ENCODE measurements around the gene ADCY10.

ADCY10 gene

DNA sequence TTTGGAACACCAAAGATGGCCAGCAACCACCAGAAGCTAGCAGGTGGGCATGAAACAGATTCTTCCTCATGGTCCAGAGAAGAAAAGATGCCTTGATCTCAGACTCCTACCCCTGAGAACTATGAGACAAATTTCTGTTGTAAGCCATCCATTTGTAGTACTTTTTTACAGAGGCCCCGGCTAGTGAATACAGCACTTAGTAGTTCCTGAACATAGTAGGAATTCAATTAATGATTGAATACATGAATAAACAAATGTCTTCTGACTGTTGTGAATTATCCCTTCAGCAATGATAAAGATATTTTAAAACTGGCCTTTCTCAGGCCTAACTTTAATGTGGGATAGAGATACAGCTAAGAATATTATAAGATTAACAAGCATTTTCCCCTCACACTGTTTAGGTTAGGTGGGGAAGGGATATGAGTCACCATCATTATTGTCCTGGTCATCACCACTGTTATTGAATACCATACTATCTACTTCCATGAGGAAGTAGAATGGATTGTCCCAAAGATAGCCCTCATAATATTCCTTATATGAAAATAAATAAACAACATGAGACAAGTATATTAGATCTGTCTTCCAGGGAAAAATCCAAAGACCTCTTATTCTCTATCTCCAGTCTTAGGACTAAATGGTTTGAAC is 51.4 kb downstream of the ADCY10 start:
- no peaks in the 10 kb centered on the region for H4K20me1 ChIP-seq (ENCODE audit: insufficient read depth, low read length)
- no peak overlapping the region for H2AFZ ChIP-seq (ENCODE audit: low read length)
- H3K9me3 ChIP-seq (ENCODE audit: low read length): no peaks in the 10 kb centered on the region
- H3K9ac ChIP-seq (ENCODE audit: low read length): no peak overlapping the region
- H3K4me1 ChIP-seq (ENCODE audit: insufficient read depth, low read length, severe bottlenecking): no peaks in the 10 kb centered on the region
- no peaks in the 10 kb centered on the region for H3K27me3 ChIP-seq (ENCODE audit: insufficient read depth, low read length)
- H3F3A ChIP-seq (ENCODE audit: insufficient read depth, low read length): no peaks in the 10 kb centered on the region
- H3K9me2 ChIP-seq (ENCODE audit: low read depth, low read length): no peaks in the 10 kb centered on the region
- H3K4me2 ChIP-seq (ENCODE audit: low read length): no peak overlapping the region
- no peaks in the 10 kb centered on the region for H3K79me2 ChIP-seq (ENCODE audit: insufficient read depth, low read length)
- no peak overlapping the region for H3K27ac ChIP-seq (ENCODE audit: low read depth, low read length, poor library complexity, severe bottlenecking)
- no peak for TF ChIP-seq EZH2 (IDR thresholded peaks at IDR 0.05; ENCODE audit: borderline replicate concordance, low read length)
- TF ChIP-seq, protein P1, sequence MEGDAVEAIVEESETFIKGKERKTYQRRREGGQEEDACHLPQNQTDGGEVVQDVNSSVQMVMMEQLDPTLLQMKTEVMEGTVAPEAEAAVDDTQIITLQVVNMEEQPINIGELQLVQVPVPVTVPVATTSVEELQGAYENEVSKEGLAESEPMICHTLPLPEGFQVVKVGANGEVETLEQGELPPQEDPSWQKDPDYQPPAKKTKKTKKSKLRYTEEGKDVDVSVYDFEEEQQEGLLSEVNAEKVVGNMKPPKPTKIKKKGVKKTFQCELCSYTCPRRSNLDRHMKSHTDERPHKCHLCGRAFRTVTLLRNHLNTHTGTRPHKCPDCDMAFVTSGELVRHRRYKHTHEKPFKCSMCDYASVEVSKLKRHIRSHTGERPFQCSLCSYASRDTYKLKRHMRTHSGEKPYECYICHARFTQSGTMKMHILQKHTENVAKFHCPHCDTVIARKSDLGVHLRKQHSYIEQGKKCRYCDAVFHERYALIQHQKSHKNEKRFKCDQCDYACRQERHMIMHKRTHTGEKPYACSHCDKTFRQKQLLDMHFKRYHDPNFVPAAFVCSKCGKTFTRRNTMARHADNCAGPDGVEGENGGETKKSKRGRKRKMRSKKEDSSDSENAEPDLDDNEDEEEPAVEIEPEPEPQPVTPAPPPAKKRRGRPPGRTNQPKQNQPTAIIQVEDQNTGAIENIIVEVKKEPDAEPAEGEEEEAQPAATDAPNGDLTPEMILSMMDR (IDR thresholded peaks at IDR 0.05; ENCODE audit: low read length): no peak
- H3K36me3 ChIP-seq (ENCODE audit: insufficient read depth, low read length): no peaks in the 10 kb centered on the region
- H3K4me3 ChIP-seq (ENCODE audit: low read depth, low read length, poor library complexity, severe bottlenecking): no peak overlapping the region

DNA sequence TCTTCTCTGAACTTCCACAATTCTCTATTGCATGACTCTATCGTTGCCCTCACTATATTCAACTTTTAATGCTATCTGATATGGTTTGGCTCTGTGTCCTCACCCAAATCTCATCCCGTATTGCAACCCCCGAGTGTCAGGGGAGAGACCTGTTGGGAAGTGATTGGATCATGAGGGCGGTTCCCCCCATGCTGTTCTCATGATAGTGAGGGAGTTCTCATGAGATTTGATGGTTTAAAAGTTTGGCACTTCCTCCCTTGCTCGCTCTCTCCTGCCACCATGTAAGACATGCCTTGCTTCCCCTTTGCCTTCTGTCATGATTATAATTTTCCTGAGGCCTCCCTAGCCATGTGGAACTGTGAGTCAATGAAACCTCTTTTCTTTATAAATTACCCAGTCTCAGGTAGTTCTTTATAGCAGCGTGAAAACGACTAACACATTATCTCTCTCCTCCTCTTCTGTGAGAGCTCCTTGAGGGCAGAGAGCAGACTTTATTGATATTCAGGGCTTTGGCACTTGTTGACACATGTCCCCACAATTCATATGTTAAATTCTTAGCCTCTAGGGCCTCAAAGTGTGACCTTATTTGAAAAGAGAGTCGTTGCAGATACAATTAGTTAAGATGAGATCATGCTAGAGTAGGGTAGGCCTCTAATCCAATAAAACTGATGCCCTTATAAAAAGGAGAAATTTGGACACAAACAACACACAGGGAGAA is 52.1 kb downstream of the ADCY10 start:
- H3F3A ChIP-seq (ENCODE audit: insufficient read depth, low read length): no peaks in the 10 kb centered on the region
- no peaks in the 10 kb centered on the region for H3K9me3 ChIP-seq (ENCODE audit: low read length)
- no peaks in the 10 kb centered on the region for H3K27me3 ChIP-seq (ENCODE audit: insufficient read depth, low read length)
- no peaks in the 10 kb centered on the region for H3K36me3 ChIP-seq (ENCODE audit: insufficient read depth, low read length)
- H3K4me1 ChIP-seq (ENCODE audit: insufficient read depth, low read length, severe bottlenecking): no peaks in the 10 kb centered on the region
- no peaks in the 10 kb centered on the region for H4K20me1 ChIP-seq (ENCODE audit: insufficient read depth, low read length)
- H3K27ac ChIP-seq (ENCODE audit: low read depth, low read length, poor library complexity, severe bottlenecking): no peak overlapping the region
- no peak overlapping the region for H3K4me2 ChIP-seq (ENCODE audit: low read length)
- no peak overlapping the region for H3K4me3 ChIP-seq (ENCODE audit: low read depth, low read length, poor library complexity, severe bottlenecking)
- no peaks in the 10 kb centered on the region for H3K79me2 ChIP-seq (ENCODE audit: insufficient read depth, low read length)
- no peak for TF ChIP-seq EZH2 (IDR thresholded peaks at IDR 0.05; ENCODE audit: borderline replicate concordance, low read length)
- H3K9me2 ChIP-seq (ENCODE audit: low read depth, low read length): no peaks in the 10 kb centered on the region
- no peak overlapping the region for H3K9ac ChIP-seq (ENCODE audit: low read length)
- no peak overlapping the region for H2AFZ ChIP-seq (ENCODE audit: low read length)

DNA sequence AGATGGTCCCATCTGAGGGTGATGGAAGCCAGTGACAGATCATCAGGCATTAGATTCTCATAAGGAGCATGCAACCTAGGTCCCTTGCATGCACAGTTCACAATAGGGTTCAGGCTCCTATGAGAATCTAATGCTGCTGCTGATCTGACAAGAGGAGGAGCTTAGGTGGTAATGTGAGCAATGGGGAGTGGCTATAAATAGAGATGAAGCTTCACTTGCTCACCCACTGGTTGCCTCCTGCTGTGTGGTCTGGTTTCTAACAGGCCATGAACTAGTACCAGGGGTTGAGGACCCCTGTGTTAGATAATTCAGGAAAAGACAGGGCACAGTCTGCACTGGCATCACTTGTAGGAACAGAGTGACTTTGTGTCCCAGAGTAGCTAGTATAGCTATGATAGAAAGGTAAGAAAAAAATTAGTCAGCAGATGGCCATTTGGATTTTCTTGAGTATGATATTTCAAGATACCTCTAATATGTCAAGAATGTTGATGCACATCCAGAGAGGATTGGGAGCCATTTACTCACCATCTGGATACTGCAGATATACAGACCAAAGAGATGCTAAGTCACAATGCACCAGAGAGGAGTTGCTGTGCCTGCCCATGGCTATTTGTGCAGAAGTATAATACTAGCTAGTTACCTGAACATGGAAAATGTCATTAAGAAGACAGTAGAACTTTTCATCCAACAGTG is 53.6 kb downstream of the ADCY10 start:
- H4K20me1 ChIP-seq (ENCODE audit: insufficient read depth, low read length): no peaks in the 10 kb centered on the region
- no peaks in the 10 kb centered on the region for H3K9me3 ChIP-seq (ENCODE audit: low read length)
- no peak overlapping the region for H3K27ac ChIP-seq (ENCODE audit: low read depth, low read length, poor library complexity, severe bottlenecking)
- no peaks in the 10 kb centered on the region for H3K4me1 ChIP-seq (ENCODE audit: insufficient read depth, low read length, severe bottlenecking)
- no peaks in the 10 kb centered on the region for H3F3A ChIP-seq (ENCODE audit: insufficient read depth, low read length)
- TF ChIP-seq, protein P1 (IDR thresholded peaks at IDR 0.05; ENCODE audit: low read length): no peak
- TF ChIP-seq EZH2 (IDR thresholded peaks at IDR 0.05; ENCODE audit: borderline replicate concordance, low read length): no peak
- no peaks in the 10 kb centered on the region for H3K36me3 ChIP-seq (ENCODE audit: insufficient read depth, low read length)
- no peaks in the 10 kb centered on the region for H3K27me3 ChIP-seq (ENCODE audit: insufficient read depth, low read length)
- H3K4me2 ChIP-seq (ENCODE audit: low read length): no peak overlapping the region
- no peak overlapping the region for H3K4me3 ChIP-seq (ENCODE audit: low read depth, low read length, poor library complexity, severe bottlenecking)
- H3K9me2 ChIP-seq (ENCODE audit: low read depth, low read length): no peaks in the 10 kb centered on the region
- no peaks in the 10 kb centered on the region for H3K79me2 ChIP-seq (ENCODE audit: insufficient read depth, low read length)
- H3K9ac ChIP-seq (ENCODE audit: low read length): no peak overlapping the region
- H2AFZ ChIP-seq (ENCODE audit: low read length): no peak overlapping the region

Data from OCI-LY1 (cell line).